Measurements from ENCODE around the gene S100A13.
"Not testable (repeated sequence)": the region's sequence is repeated elsewhere in the genome, so short reads cannot be mapped to it uniquely, and the experiment has no call there.

Gene S100A13

GRCh38 chr1:153585006-153585405, 42.3 kb downstream of the S100A13 start:
- H3K9me3 Mint-ChIP-seq, result no peaks in the 10 kb centered on the region
- H3K27me3 Mint-ChIP-seq (ENCODE audit: low read depth), result peaks cover 23% of the 10 kb centered on the region
- H3K4me3 Mint-ChIP-seq, result no peak overlapping the region
- H3K36me3 Mint-ChIP-seq (ENCODE audit: low read depth), result no peaks in the 10 kb centered on the region
- H3K4me1 Mint-ChIP-seq (ENCODE audit: low read depth), result no peaks in the 10 kb centered on the region
- no peak overlapping the region for H3K27ac Mint-ChIP-seq

- Mint-ChIP-seq H3K27ac (no peak overlapping the region), H3K9me3 (no peaks in the 10 kb centered on the region), H3K27me3 (ENCODE audit: low read depth) (peaks cover 30% of the 10 kb centered on the region), H3K36me3 (ENCODE audit: low read depth) (no peaks in the 10 kb centered on the region), H3K4me3 (no peak overlapping the region), H3K4me1 (ENCODE audit: low read depth) (no peaks in the 10 kb centered on the region)
These were observed 43.3 kb downstream of the S100A13 start for GRCh38 chr1:153583976-153584375.

DNA sequence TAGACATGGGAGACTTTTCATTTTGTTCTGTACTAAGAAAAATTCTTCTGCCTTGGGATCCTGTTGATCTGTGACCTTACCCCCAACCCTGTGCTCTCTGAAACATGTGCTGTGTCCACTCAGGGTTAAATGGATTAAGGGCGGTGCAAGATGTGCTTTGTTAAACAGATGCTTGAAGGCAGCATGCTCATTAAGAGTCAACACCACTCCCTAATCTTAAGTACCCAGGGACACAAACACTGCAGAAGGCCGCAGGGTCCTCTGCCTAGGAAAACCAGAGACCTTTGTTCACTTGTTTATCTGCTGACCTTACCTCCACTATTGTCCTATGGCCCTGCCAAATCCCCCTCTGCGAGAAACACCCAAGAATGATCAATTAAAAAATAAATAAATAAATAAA, 43.8 kb downstream of the S100A13 start:
- not testable (repeated sequence) for H3K4me1 Mint-ChIP-seq (ENCODE audit: low read depth); H3K4me3 Mint-ChIP-seq; H3K9me3 Mint-ChIP-seq; H3K27ac Mint-ChIP-seq; H3K36me3 Mint-ChIP-seq (ENCODE audit: low read depth)
- peaks cover 35% of the 10 kb centered on the region for H3K27me3 Mint-ChIP-seq (ENCODE audit: low read depth)

GRCh38 chr1:153582836-153583235, 44.5 kb downstream of the S100A13 start:
- not testable (repeated sequence) for H3K4me3 Mint-ChIP-seq; H3K4me1 Mint-ChIP-seq (ENCODE audit: low read depth); H3K36me3 Mint-ChIP-seq (ENCODE audit: low read depth); H3K9me3 Mint-ChIP-seq; H3K27ac Mint-ChIP-seq
- peaks cover 40% of the 10 kb centered on the region for H3K27me3 Mint-ChIP-seq (ENCODE audit: low read depth)

DNA sequence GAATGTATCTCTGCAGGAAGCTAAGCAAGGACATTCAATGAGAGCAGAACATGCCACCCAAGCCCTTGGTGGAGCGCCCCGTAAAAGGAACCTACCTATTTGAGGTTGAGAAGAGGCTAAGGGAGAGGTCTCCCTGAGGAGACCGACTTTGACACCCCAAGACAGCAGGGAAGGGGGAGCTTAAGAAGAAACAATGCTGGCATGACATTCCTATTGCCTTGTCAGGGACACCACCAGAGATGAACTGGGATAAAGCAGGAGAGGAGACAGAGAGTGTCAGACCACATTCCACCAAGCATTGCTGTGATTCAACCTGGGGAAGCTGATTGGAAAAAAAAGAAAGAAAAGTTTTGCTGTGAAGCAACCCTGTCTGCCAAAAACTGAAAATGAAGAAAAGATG, 48.4 kb downstream of the S100A13 start:
- H3K4me3 Mint-ChIP-seq, result no peak overlapping the region
- peaks cover 32% of the 10 kb centered on the region for H3K27me3 Mint-ChIP-seq (ENCODE audit: low read depth)
- H3K4me1 Mint-ChIP-seq (ENCODE audit: low read depth), result no peaks in the 10 kb centered on the region
- no peaks in the 10 kb centered on the region for H3K36me3 Mint-ChIP-seq (ENCODE audit: low read depth)
- H3K27ac Mint-ChIP-seq, result no peak overlapping the region
- no peaks in the 10 kb centered on the region for H3K9me3 Mint-ChIP-seq

- H3K36me3 Mint-ChIP-seq (ENCODE audit: low read depth), result no peaks in the 10 kb centered on the region
- no peaks in the 10 kb centered on the region for H3K9me3 Mint-ChIP-seq
- H3K27me3 Mint-ChIP-seq (ENCODE audit: low read depth), result peaks cover 32% of the 10 kb centered on the region
- H3K27ac Mint-ChIP-seq, result no peak overlapping the region
- no peak overlapping the region for H3K4me3 Mint-ChIP-seq
- no peaks in the 10 kb centered on the region for H3K4me1 Mint-ChIP-seq (ENCODE audit: low read depth)
These were observed 48.8 kb downstream of the S100A13 start for GRCh38 chr1:153578490-153578889.

- no peak overlapping the region for H3K27ac Mint-ChIP-seq
These were observed 49.7 kb downstream of the S100A13 start for GRCh38 chr1:153577624-153578051.

DNA sequence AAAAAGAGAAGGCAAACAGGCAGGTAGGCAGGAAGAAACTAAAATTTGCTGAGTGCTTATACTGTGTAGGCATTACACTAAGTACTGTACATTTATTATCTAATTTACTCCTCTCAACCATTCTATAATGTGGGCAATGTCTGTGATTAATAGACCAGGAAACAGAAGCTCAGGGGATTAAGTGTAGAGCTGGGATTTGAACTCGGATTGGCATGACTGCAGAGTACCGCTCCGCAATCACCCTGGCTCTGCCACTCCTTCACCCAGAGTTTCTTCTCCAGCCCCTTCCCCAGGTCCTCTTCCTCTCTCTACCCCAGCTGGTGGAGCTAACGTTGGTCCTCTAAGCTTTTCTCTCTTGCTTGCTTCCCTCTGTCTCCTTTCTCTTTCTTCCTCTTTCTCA, 50.2 kb downstream of the S100A13 start:
- peaks cover 32% of the 10 kb centered on the region for H3K27me3 Mint-ChIP-seq (ENCODE audit: low read depth)
- H3K4me3 Mint-ChIP-seq, result no peak overlapping the region
- H3K9me3 Mint-ChIP-seq, result no peaks in the 10 kb centered on the region
- H3K36me3 Mint-ChIP-seq (ENCODE audit: low read depth), result no peaks in the 10 kb centered on the region
- H3K4me1 Mint-ChIP-seq (ENCODE audit: low read depth), result peaks cover 11% of the 10 kb centered on the region
- no peak overlapping the region for H3K27ac Mint-ChIP-seq

More at GRCh38 chr1:153577624-153578051, 49.7 kb downstream of the S100A13 start:
- H3K9me3 Mint-ChIP-seq, result no peaks in the 10 kb centered on the region
- H3K36me3 Mint-ChIP-seq (ENCODE audit: low read depth), result no peaks in the 10 kb centered on the region
- H3K4me1 Mint-ChIP-seq (ENCODE audit: low read depth), result peaks cover 7% of the 10 kb centered on the region
- H3K27me3 Mint-ChIP-seq (ENCODE audit: low read depth), result peaks cover 32% of the 10 kb centered on the region
- H3K4me3 Mint-ChIP-seq, result no peak overlapping the region

- H3K27me3 Mint-ChIP-seq (ENCODE audit: low read depth), result peaks cover 36% of the 10 kb centered on the region
- H3K4me1 Mint-ChIP-seq (ENCODE audit: low read depth), result peaks cover 13% of the 10 kb centered on the region
- not testable (repeated sequence) for H3K9me3 Mint-ChIP-seq; H3K36me3 Mint-ChIP-seq (ENCODE audit: low read depth); H3K4me3 Mint-ChIP-seq; H3K27ac Mint-ChIP-seq
These were observed 51.8 kb downstream of the S100A13 start for GRCh38 chr1:153575497-153575896.

- H3K9me3 Mint-ChIP-seq; H3K36me3 Mint-ChIP-seq (ENCODE audit: low read depth); H3K27ac Mint-ChIP-seq; H3K4me3 Mint-ChIP-seq: not testable (repeated sequence)
- H3K27me3 Mint-ChIP-seq (ENCODE audit: low read depth), result peaks cover 38% of the 10 kb centered on the region
- peaks cover 13% of the 10 kb centered on the region for H3K4me1 Mint-ChIP-seq (ENCODE audit: low read depth)
These were observed 52.2 kb downstream of the S100A13 start for GRCh38 chr1:153575081-153575491.

- Mint-ChIP-seq H3K36me3 (ENCODE audit: low read depth) (no peaks in the 10 kb centered on the region), H3K27ac (no peak overlapping the region), H3K27me3 (ENCODE audit: low read depth) (peaks cover 25% of the 10 kb centered on the region), H3K4me3 (no peak overlapping the region), H3K9me3 (no peaks in the 10 kb centered on the region), H3K4me1 (ENCODE audit: low read depth) (peaks cover 19% of the 10 kb centered on the region)
These were observed 54.0 kb downstream of the S100A13 start for GRCh38 chr1:153573351-153573750.

DNA sequence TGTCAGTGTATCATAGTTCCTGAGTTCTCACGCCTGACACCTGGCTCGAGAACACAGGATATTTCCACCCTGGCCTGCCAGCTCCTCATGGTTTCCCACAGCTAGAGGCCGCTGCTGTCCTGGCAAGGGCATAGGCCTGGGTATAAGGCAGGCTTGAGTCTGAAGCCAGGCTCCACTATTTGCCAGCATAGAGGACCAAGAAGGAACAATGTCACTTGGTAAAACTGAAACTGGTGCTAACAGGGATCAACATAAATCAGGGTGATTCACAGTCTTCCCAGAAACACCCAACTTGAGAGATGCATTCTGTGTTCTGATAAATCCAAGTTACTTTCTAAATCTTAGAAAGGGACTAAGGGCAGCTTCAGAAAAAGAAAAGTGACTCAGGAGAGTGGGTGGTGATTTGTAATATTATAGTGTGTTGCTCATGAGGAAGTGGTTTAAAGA, 54.7 kb downstream of the S100A13 start:
- Mint-ChIP-seq H3K4me1 (ENCODE audit: low read depth) (peaks cover 25% of the 10 kb centered on the region), H3K4me3 (no peak overlapping the region), H3K9me3 (no peaks in the 10 kb centered on the region), H3K27me3 (ENCODE audit: low read depth) (peaks cover 17% of the 10 kb centered on the region), H3K36me3 (ENCODE audit: low read depth) (no peaks in the 10 kb centered on the region), H3K27ac (peak overlapping the region; percentile 34)

- Mint-ChIP-seq H3K36me3 (ENCODE audit: low read depth) (no peaks in the 10 kb centered on the region), H3K4me1 (ENCODE audit: low read depth) (peaks cover 30% of the 10 kb centered on the region), H3K27me3 (ENCODE audit: low read depth) (peaks cover 9% of the 10 kb centered on the region), H3K9me3 (no peaks in the 10 kb centered on the region), H3K27ac (no peak overlapping the region), H3K4me3 (no peak overlapping the region)
These were observed 55.6 kb downstream of the S100A13 start for GRCh38 chr1:153571706-153572105.

DNA sequence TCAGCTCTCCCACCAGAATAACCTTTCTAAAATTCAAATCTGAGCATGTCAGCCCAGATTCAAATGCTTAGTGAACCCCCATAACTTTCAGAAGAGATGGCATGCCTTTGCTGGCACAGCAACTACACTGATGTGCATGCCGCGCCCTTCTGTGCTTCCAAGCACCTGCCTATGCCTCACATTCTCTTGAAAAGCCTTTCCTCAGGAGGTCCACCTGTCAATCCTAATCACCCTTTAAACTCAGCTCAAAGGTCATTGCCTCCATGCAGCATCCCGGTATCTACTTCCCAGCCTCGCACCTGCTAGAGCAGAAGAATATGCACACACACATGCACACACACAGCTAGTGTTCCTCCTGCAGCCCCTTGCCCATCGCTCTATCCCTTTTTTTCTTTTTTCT, 56.4 kb downstream of the S100A13 start:
- Mint-ChIP-seq H3K27ac (no peak overlapping the region), H3K4me3 (no peak overlapping the region), H3K27me3 (ENCODE audit: low read depth) (peaks cover 6% of the 10 kb centered on the region), H3K9me3 (no peaks in the 10 kb centered on the region), H3K4me1 (ENCODE audit: low read depth) (peaks cover 37% of the 10 kb centered on the region), H3K36me3 (ENCODE audit: low read depth) (no peaks in the 10 kb centered on the region)

DNA sequence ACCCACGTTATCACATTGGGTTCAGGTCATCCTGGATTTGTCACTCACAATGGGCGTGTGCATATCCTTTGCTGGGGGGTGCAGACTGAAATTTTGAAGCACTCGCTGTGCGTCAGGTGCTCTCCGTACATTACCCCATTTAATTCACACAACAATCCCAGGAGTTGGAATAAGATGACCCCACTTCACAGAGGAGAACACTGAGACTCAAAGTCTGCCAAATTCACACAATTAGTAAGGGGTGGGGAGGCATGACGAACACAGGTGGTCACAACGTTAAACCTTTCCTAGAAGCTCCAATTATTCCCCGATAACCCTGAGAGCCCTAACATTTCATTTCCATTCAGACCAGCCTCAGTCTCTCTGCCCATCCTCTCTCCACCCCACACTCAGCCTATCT, 57.8 kb downstream of the S100A13 start:
- no peaks in the 10 kb centered on the region for H3K36me3 Mint-ChIP-seq (ENCODE audit: low read depth)
- peaks cover 41% of the 10 kb centered on the region for H3K4me1 Mint-ChIP-seq (ENCODE audit: low read depth)
- no peak overlapping the region for H3K4me3 Mint-ChIP-seq
- H3K27me3 Mint-ChIP-seq (ENCODE audit: low read depth), result peaks cover 6% of the 10 kb centered on the region
- H3K9me3 Mint-ChIP-seq, result no peaks in the 10 kb centered on the region
- no peak overlapping the region for H3K27ac Mint-ChIP-seq

All from T-helper 1 cell treated with Interleukin-12 subunit alpha and Interleukin-12 subunit beta and Interleukin-4 antibody, amounts not matched to agents 30 μg/mL and 1 μg/mL, for 36 hours (primary cell).